ENCODE measurements around the gene ZFYVE21.

ZFYVE21 gene

DNA sequence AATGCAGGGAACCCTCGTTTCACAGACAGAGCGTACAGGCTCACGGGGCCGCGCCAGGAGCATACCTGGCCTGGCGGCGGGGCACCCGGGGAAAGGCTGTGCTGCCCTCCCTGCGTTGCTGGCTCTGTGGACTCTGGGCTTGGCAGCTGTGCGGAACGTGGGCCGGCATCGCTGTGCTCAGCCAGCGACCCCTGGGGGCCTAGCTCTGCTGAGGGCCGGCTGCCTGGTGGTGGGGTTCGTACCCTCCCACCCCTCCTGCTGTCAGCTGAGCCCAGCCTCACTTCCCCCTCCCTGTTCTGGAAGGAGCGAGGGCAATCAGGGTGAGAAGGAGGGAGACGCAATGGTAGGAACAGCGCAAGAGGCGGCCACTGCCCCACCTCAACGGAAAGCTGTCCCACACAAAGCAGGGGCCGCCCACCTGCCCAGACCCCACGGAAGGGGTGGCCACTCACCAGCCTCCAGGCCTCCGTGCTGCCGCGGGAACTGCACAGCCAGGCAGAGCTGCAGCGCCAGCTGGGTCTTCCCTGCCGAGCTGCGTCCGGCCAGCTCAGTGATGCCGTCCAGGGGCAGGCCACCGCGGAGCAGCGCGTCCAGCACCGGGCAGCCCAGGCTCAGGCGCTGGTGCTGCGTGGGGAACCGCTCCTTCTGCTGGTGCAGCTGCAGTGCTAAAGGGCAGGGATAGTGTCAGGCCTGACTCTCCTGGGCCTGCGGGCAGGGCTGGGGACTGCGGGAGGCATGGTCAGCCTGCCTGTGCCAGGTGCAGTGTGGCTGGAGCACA lies 8.9 kb upstream of the ZFYVE21 start:
- POLR2A ChIA-PET: interaction anchor here (0.6 to 1.5 kb wide), 3 partner anchors 9 to 115 kb away, joined by 4 to 5 read pairs (median 4); partner anchors contain the start of genes XRCC3 and ZFYVE21
- no peak for DNase-seq (ENCODE audit: low read depth, low spot score)
- no peak overlapping the region for H3K4me3 ChIP-seq (ENCODE audit: low read depth, low read length)
- TF ChIP-seq, protein P1, sequence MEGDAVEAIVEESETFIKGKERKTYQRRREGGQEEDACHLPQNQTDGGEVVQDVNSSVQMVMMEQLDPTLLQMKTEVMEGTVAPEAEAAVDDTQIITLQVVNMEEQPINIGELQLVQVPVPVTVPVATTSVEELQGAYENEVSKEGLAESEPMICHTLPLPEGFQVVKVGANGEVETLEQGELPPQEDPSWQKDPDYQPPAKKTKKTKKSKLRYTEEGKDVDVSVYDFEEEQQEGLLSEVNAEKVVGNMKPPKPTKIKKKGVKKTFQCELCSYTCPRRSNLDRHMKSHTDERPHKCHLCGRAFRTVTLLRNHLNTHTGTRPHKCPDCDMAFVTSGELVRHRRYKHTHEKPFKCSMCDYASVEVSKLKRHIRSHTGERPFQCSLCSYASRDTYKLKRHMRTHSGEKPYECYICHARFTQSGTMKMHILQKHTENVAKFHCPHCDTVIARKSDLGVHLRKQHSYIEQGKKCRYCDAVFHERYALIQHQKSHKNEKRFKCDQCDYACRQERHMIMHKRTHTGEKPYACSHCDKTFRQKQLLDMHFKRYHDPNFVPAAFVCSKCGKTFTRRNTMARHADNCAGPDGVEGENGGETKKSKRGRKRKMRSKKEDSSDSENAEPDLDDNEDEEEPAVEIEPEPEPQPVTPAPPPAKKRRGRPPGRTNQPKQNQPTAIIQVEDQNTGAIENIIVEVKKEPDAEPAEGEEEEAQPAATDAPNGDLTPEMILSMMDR (IDR thresholded peaks at IDR 0.05; ENCODE audit: insufficient read depth, low read length, missing control alignments): no peak
- CTCF ChIA-PET: interaction anchor here (1.2 kb wide), 1 partner anchor 137 kb away, joined by 3 read pairs; no protein-coding TSS in a partner anchor

DNA sequence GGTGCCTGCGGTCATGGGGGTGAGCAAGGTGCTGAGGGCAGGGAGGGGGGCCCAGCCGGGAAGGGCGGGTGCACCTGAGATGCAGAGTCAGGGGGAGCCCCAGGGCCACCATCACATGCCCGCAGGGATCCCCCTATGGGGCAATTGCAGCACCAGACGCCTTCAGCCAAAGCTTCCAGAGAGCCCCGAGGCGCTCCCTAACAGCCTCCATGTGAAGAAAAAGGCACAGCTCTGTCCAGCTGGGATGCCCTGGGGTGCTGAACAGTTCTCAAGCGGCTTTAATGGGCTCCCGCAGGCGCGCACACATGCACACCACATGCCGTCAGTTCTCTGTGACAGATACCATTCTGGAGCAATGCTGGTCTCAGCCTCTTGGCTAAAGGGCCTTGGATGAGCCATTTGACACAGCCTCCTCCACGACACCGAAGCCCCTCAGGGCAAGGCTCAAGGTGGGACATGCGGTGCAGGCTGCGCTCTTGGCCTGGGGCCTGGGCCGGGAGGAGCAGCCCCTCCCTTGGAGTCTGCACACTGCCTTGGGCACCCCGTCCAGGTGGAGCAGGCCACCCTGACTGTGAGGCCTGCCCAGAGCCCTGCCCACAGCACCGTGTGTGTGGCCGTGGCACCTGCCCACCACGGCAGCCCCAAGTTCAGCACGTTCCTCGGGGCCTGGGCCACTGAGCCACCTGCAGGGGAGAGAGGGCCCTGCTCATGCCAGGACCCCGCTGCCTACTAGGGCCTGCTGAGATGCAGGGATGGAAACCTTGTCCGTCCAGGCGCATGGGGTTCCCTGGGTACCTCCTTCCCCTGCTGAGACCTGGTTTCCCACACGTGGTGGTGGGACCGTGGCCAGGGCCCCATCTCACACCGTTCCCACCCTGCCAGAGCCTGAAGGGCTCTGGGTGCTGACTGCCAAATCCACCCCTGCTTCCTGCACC lies 8.0 kb upstream of the ZFYVE21 start:
- ChIA-PET CTCF (no interaction called here), POLR2A (interaction anchor here (1.5 kb wide), 1 partner anchor 22 kb away, joined by 4 read pairs; no protein-coding TSS in a partner anchor)
- no peak overlapping the region for H3K4me3 ChIP-seq (ENCODE audit: low read depth, low read length)
- DNase-seq (ENCODE audit: low read depth, low spot score): no peak
- TF ChIP-seq, protein P1 (IDR thresholded peaks at IDR 0.05; ENCODE audit: insufficient read depth, low read length, missing control alignments): no peak

DNA sequence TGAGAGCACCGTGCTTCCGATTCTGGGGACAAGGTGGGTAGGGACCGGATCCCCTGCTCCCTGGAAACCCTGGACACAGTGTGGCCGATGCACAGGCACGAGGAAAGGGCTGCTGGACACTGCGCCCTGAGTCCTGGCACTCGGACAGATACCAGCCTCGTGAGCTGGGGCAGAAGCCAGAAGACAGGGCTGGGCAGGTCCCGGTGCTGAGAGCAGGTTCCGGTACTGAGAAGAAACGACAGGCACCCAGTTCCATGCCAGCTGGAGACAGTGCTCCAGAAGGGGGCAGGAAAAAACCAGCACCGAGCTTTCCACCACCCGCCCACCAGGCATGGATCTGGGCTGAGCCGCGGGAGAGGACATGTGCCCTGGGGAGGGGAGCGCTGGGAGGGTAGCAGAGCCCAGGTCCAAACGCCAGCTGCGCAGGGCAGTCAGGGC lies 6.8 kb upstream of the ZFYVE21 start:
- POLR2A ChIA-PET: no interaction called here
- no peak for DNase-seq (ENCODE audit: low read depth, low spot score)
- CTCF ChIA-PET: no interaction called here
- no peak overlapping the region for H3K4me3 ChIP-seq (ENCODE audit: low read depth, low read length)
- TF ChIP-seq, protein P1 (IDR thresholded peaks at IDR 0.05; ENCODE audit: insufficient read depth, low read length, missing control alignments): no peak

DNA sequence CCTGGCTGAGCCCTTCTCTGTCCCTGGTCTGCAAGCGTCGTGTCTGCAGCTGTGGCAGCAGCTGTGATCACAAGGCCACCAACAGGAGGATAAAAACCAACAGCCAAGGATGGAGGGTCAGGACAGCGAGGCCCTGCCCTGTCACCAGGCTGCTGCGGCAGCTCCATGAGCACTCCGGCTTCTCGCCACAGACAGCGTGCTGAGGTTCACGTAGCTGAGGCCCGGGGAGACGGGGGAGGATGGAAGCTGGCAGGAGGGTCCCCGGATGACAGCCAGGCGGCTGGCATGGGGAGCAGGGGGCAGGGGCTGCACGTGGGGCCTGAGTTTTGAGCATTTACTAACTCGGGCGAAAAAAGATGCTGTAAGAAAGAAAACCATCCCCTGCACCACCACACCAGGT lies 5.8 kb upstream of the ZFYVE21 start:
- TF ChIP-seq, protein P1 (IDR thresholded peaks at IDR 0.05; ENCODE audit: insufficient read depth, low read length, missing control alignments): no peak
- no peak for DNase-seq (ENCODE audit: low read depth, low spot score)
- no peak overlapping the region for H3K4me3 ChIP-seq (ENCODE audit: low read depth, low read length)
- CTCF ChIA-PET: no interaction called here
- POLR2A ChIA-PET: no interaction called here

DNA sequence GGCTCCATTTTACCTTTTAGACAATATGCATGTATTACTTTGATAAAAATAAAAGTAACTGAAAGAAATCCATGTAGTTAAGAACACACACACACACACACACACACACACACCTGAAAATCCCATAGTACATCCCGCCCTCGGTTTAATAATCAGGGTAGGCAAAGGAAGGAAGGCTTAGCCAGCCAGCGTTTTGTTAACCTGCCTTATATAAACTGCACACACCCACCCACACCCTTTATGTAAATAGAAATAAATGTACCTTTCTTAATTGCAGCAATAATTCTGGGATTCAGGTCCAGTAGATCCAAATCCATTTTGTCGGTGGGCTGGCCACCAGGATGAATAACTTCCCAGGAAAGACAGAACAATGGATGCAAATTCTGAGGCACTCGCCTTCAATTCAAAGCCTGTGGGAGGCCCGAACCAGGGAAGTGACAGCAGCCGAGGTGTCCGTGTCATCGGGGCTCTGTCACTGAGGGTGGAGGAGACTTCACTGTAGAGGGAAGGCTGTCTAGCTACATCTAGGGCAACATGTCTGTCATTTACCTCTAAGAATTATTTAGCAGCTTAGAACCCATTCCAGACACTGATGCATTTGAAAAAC lies 4.7 kb upstream of the ZFYVE21 start:
- ChIA-PET POLR2A (no interaction called here), CTCF (no interaction called here)
- no peak for DNase-seq (ENCODE audit: low read depth, low spot score)
- H3K4me3 ChIP-seq (ENCODE audit: low read depth, low read length): no peak overlapping the region
- TF ChIP-seq, protein P1 (IDR thresholded peaks at IDR 0.05; ENCODE audit: insufficient read depth, low read length, missing control alignments): no peak

Measured in AG04449 (cell line).